Fibroblast of skin of abdomen (primary cell): ENCODE results near the gene CEP68.
A peak's percentile ranks its signal among the peaks of the same experiment; 100 is the strongest.
"Not testable (repeated sequence)": the region's sequence is repeated elsewhere in the genome, so short reads cannot be mapped to it uniquely, and the experiment has no call there.

ENCODE experiments used
- DNase-seq: peaks from one replicate; pipeline ENCODE4 v3.0.0-alpha.2; 2013

Gene CEP68

DNA sequence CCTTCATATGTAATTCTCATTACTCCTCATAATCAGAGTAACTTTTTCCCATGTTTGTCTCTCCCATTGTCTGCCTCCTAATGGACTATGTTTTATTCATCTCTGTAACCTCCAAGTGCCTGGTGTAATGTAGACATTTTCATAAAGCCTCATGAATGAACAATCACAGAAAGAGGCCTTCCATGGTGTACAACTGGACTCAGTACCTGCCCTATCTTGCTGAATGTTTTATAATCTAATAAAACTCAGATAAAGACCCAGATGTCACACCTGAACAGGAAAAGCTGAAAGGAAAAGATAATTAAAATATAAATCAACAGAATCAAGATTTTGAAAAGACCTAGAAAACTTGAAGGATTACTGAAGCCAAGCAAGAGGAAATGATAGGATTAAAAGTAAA, 37.0 kb downstream of the CEP68 start:
- no peak for DNase-seq

DNA sequence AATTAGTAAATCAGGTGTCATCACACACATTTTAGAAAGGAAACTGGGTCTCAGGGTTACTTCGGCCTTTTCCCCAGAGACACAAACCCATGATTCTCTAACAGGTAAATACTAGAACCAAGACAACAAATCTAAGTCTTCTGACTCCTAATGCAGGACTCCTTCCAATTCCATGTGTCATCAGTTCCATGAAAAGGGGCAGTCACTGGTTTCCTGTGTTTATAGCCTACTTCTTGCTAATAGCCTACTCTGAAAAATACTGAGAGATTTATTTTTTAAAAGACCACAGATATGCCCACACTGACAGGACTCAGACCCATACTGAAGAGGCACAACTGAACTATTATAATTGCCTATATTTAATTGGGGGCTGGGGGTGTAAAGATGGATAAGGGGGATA, 40.7 kb downstream of the CEP68 start:
- DNase-seq = no peak

DNA sequence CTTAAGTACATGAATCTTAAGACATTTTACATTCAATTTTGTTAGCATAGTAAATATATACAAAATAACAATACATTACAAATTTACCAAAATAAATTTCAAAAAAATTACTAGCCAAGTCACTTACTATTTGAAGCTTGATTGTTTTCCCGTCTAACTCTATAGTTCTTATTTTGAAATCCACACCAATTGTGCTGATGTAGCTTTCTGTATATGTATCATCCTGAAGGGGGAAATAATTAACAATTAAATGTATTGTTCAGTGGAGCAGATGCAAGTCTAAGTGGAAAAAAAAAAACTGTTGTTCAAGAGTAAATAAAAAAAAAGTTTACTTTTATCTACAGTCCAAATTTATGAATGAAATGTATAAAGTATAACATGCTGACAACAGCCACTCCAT, 41.6 kb downstream of the CEP68 start:
- DNase-seq = no peak

DNA sequence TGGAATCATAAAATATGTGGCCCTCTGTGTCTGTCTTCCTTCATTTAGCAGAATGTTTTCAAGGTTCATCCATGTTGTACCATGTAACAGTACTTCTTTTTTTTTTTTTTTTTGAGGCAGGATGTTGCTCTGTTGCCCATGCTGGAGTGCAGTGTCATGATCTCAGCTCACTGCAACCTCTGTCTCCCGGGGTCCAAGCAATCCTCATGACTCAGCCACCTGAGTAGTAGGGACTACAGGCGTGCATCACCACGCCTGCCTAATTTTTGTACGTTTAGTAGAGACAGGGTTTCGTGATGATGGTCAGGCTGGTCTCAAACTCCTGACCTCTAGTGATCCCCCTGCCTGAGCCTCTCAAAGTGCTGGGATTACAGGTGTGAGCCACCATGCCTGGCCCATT, 42.5 kb downstream of the CEP68 start:
- DNase-seq = no peak

DNA sequence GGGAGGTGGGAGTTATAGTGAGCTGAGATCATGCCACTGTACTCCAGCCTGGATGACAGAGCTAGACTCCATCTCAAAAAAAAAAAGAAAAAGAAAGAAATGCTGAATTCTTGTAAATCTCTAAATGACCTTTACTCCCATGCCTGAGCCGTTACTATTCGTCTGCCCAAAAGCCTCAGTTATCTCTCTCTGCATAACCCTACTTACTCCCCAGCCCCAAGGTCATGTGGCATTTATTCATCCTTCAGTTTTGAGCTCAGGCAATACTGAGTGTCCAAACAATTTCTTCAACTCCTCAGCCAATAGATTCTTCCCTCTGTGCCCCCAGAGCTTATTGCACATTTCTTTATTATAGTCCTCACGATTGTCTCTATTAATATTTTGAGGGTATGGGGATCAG, 44.9 kb downstream of the CEP68 start:
- no peak for DNase-seq

DNA sequence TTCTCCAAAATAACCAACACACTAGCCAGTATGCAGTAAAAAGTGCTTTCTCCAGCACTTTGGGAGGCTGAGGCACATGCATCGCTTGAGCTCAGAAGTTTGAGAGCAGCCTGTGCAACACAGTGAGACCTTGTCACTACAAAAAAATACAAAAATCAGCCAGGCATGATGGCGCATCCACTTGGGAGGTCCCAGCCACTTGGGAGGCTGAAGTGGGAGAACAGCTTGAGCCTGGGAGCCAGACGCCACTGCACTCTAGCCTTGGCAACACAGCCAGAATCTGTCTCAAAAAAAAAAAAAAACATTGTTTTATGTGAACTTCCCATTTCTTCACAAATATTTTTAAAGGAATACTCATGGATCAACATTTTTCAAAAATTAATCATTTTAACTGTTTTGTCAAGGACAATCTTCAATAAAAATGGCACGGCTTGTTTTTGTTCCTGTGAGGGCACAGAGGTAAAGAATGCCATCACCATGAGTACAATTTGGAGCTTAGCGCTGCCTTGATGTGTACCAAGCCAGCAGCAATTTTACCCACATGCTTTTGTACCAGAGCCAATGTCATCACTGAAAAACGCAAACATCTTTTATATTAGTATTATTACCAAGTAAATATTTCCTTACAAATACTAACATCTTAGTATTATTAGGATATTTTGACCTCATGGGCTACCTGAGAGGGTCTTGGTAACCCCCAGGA, 46.9 kb downstream of the CEP68 start:
- DNase-seq = no peak

DNA sequence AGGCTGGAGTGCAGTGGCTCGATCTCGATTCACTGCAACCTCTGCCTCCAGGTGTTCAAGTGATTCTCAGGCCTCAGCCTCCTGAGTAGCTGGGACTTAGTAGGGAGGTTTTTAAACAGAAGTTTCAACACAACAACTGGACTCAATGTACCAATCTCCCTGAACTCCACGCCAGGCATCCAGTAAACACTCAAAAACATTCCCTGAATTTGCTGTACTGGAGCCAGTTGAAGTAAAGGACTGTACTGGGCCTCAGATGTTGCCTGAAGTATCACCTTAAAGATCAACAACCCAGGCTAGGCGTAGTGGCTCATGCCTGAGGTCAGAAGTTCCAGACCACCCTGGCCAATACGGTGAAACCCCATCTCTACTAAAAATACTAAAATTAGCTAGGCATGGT, 51.3 kb downstream of the CEP68 start:
- DNase-seq = no peak

DNA sequence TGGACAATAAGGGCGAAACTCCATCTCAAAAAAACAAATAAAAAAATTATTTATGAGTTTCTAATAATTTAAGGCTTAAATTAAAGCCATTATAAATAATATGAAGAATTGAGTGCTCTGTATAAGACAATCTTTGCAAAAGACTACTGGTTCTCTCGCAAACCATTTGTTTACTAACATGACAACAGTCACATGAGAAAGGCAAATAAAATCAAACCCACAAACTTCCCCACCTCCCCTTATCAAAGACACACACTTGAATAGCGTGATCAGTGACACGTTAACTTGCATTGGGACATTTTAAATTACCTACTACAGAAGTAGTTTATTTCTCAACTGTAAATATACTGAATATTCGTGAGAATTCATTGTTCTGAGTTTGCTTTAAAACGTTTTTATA, 52.6 kb downstream of the CEP68 start:
- no peak for DNase-seq

DNA sequence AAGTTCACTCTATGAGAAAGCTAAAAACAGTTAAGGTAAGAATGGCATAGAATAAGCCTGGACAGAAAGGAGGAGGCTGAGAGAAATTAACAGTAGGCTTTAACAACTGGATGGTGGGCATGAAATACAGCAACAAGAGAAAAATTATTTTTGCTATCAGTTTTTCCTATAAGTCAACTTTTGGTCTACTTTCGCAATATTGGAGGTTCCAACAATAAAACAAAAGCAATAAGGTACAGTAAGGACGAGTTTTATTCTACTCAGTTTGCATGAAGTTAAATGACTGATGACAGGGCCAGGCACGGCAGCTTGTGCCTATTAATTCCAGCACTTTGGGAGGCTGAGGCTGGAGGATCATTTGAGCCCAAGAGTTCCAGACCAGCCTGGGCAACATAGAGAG, 56.4 kb downstream of the CEP68 start:
- no peak for DNase-seq

DNA sequence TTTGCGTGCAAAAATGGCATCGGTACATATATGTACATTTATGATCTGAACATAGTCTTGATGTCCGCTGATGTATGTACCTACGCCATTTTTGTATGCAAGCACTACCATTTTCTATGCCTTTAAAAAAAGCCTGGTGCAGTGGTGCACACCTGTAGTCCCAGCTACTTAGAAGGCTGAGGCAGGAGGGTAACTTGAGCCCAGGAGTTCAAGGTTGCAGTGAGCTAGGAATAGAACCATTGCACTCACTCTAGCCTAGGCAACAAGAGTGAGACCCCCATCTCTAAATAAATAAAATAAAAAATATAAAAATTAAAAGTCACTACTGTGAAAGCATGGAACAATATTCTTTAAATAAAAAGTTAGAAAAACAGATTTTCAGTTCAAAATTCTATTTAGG, 57.0 kb downstream of the CEP68 start:
- no peak for DNase-seq

DNA sequence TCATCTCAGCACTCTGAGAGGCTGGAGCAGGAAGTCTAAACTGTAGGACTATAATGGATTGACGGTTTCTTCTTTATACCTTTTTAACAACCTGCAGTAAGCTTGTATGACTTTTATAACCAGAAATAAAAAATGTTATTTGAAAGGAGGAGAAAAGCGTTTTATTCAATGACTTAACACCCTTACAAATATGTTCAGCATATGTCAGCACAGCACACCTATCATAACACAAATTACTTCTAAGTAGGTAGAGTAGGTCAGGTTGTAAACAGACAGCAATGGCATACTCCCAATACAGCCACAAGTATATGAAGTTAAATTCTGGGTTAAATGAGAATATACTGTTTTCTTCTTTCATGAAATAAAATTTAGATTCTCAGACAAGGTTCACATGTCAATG, 57.6 kb downstream of the CEP68 start:
- no peak for DNase-seq

DNA sequence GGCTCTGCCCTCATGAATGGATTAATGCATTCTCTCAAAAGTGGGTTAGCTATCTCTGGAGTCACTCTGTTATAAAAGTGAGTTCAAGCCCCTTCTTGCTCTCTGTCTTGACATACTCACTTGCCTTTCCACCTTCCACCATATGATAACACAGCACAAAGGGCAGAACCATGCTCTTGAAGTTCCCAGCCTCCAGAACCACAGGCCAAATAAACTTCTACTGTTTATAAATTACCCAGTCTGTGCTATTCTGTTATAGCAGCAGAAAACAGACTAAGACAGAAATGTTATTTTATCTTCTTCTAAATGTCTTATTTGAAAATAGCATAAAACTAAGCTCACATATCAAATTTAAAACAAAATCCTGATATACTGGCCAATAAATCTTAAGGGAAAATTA, 58.7 kb downstream of the CEP68 start:
- DNase-seq = no peak

DNA sequence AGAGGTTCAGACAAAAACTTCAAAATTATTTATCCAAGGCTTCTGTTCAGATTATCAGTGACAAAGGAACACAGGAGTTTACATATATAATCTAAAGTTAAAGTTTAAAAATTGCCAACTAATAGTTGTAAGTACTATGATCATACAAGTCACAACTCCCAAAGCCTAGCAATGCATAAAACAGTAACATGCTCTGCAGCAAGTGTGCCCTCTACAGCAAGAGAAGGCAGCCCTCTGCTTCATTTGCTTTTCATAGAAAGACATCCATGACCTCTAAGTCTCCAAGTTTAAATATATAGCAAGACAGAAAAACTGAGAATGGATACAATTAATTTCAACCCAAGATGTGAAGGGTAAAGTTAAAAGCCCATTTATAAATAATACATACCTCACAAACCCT, 60.4 kb downstream of the CEP68 start:
- DNase-seq = no peak

DNA sequence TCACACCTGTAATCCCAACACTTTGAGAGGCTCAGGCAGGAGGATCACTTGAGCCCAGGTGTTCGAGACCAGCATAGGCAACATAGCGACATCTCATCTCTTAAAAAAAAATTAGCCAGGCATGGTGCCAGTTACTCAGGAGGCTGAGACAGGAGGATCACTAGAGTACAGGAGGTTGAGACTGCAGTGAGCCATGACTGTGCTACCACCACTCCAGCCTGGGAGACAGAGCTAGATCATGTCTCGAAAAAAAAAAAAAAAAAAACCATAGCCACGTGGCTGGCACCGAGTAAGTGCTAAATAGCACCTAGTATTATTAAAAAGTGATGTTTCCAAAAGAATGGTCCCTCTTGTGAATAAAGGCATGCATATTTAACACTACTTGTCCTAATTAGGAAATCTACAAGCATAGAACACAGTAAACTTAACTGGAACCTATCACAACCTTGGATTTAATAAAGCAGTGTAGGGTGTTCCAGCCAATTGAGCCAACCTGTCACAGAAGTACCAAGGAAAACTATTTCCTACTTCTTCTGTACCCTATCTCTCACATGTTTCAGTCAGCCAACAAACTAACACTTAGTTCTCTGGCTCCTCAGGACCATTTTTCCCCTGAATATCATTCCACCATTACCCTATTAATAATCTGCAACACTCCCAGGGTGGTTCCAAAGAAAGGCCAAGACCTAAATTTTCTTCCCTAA, 64.9 kb downstream of the CEP68 start:
- no peak for DNase-seq

DNA sequence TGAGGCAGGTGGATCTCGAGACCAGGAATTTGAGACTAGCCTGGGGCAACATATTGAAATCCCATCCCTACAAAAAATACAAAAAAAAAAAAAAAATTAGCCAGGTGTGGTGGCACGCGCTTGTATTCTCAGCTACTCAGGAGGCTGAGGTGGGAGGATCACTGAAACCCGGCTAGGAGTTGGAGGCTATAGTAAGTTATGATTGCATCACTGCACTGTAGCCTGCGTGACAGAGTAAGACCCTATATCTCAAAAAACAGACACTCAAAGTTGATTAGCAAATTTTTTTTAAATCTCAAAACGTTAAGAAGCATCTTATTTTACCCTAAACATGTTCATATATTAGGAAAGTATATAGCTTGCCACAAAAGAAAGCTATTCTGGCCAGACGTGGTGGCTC, 66.1 kb downstream of the CEP68 start:
- no peak for DNase-seq

DNA sequence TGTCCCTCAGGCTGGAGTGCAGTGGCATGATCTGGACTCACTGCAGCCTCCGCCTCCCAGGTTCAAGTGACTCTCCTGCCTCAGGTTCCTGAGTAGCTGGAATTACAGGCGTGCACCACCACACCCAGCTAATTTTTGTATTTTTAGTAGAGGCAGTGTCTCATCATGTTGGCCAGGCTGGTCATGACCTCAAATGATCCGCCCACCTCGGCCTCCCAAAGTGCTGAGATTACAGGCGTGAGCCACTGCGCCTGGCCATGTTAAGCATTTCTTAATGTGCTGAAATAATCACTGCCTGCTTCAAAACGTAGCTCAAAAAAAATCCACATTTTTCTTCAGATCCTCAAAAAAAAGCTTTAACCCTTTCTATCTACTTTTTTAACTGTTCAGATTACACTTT, 69.2 kb downstream of the CEP68 start:
- DNase-seq = not testable (repeated sequence)

DNA sequence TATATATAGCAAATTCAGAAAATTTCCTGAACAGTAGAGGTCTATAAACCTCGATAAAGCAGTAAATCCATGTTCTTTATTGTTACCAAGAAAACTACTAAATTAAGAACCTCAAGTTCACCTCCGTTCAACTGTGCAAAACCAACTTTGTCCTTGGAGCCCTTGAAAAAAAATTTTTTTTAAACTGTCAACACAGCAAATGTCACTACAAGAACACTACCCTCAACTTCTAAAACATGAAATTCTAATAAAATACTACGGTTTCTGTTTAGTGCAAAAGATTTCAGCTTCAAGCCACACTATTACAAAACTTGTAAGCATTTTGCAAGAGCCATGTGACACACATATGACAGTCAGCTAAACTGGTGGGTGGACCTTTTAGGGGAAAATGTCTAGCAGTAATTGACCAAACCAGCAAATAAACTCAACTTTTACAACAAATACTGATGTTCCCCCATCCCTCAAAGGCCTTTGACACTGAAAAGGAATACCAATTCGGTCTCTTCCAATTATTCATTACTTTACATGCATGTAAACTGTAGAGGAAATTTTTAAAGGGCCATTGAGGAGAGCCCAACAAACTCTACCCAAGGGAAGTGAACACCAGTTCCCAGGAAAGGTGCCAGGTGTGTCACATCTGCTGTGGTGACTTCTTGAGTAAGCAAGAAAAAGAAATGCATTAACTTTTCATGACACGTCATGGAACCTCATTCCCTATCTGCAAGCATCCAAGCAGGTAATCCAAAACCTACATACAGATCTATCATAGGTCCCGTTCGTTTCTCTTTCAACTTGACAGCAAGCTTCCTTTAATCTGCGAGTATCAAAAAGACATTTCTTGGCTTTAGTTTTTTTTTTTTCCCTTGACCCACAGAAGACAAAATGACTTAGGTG, 72.3 kb downstream of the CEP68 start:
- DNase-seq = peak; percentile 12

DNA sequence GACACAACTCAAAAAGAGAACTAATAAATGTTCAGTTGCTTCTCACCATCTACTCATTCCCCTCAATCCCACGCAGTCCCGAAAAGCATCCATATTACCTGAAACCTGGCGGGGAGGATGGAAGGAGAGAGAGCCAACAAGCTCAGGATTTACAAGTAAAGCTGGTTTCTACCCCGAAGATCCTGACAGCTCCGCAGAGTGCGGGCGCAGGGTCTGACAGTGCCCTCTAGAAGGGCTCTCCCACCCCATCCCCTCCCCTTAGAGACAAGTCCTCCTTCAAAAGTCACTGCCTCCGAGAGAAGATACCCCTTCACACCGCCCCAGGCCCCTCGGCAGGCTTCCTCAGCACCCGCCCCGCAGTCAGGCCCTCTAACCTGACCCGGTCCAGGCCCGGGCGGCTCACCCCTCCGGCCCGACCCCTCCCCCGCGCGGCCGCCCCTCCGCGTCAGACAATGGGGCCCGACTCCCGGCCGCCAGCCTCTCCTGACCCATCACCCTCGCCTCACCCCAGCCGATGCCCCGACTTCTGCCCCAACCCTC, 73.1 kb downstream of the CEP68 start:
- peak; percentile 9 for DNase-seq

DNA sequence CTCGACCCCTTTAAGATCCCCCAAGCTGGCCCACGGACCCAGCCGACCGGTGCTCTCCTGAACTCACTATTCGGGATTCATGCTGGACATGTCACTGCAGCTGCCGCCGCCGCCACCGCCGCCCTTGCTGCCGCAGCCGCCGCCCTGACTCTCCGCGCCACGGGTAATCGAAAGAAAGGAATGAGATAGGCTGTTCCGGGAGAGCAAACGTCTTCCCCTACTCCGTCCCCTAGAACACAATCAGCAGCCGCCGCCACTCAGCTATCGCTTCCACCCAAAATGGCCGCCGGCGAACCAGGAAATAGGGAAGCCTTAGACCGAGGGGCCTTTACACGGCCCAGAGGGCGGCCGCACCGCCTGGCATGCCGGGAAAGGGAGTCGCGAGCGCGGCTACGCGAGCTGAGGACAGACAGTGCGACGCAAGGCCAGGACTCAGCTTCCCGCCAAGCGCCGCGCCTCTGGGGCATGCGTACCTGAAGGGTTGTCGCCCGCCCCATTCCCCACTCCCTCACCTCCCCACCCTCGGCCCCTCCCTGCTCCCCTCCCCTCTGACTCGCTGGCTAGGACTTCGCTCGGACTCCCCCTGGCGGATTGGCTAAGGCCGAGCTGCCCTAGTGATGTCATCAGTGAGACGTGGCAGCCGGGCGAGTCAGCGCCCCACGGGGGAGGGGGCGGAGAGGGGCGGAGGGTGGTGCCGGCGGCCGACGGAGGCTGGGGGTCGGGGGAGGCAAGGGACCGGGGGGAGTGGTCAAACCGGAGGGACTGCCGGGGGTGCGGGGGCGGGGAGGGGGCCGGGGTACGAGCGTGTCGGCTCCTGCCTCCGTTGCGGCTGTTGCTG, 73.8 kb downstream of the CEP68 start, which contains the start of gene RAB1A:
Gene RAB1A, minus strand, starts transcription at position 281 of the 838 bp plus-strand sequence. Its CDS starts 191 bp downstream, at position 90.
- peak; percentile 100 for DNase-seq

DNA sequence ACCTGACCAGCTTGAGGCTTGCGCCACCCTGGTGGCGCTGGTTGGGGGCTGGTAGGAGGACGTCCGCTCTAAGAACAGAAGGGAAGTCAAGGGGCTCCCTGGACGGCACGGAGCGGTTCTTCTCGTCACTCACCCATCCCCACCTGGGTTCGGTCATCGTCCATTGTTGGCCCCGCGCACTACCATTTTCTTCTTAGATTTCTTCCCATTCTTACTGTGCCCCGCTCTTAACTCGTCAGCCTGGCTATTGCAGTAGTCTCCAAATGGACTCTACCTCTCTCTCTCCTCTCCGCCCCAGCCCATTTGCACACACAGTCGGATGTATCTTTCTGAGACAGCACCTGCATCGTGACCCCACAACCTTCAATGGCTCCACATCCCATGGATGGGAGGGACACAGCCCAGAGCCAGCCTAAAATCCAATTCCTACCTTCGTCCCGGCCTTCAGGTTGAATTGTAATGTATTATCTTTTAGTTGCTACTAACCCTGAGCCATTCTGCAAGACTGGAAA, 74.5 kb downstream of the CEP68 start:
- DNase-seq = no peak

DNA sequence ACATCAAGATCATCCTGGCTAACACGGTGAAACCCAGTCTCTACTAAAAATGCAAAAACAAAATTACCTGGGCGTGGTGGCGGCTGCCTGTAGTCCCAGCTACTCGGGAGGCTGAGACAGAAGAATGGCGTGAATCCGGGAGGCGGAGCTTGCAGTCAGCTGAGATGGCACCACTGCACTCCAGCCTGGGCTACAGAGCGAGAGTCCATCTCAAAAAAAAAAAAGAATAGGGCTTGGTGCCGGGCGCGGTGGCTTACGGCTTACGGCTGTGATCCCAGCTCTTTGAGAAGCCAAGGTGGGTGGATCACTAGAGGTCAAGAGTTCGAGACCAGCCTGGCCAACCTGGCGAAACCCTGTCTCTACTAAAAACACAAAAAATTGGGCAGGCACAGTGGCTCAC, 76.7 kb downstream of the CEP68 start:
- not testable (repeated sequence) for DNase-seq

DNA sequence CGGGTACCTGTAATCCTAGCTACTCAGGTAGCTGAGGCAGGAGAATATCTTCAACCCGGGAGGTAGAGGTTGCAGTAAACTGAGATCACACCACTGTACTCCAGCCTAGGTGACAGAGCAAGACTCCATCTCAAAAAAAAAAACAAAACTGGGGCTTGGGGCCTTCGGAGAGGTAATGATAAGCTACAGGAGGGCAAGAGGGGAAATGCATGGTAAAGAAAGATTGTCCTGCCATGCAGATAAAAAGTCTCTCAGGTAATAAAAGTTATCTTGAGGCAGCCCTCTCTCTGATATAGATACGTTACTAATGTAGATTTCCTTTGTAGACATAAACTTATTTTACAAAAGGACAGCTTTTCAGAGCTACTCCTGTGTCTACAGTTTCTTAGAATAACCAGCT, 77.4 kb downstream of the CEP68 start:
- no peak for DNase-seq
